NCI-H345 (cell line): ENCODE data around the gene IQCK.
"Not testable (repeated sequence)": the region's sequence is repeated elsewhere in the genome, so short reads cannot be mapped to it uniquely, and the experiment has no call there.

Source experiments
- DNase-seq: peaks from one replicate; lab custom pipeline; 2025; lab: John Stamatoyannopoulos, UW

The IQCK gene

DNA sequence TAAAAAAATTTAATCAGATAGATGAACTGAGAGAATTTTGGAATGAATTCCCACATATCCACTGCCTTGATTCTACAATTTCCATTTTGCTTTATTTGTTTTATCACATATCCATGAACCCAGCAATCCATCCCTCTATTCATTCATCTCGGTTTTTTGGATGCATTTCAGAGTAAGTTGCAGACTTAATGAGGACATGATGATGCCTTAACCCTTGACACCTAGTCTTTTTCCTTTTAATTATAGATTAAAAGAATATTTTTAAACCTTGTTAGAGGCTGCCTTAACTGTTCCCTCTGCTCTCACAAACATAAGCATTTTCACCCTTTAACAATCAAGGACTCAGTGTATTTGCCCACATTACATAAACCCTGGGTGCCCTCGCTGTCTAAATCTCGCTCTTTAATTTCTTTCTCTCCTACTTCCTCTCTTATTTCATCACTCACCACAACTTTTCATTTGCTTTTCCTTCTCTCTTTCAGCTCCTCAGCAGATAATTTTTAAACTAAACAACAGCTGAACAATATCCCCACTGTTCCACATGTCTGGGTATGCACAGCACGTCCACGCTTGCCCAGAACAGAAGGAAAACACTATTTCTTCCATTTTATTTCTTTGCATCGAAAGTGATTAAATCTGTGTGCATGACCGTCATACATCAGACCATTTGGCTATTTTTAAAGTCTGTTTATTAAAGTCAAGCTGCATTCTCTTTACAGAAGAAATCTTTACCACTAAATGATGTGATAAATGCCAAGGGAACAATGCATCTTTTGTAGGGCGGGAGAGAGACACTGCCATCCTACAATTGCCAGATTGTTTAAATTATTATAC, 39.9 kb downstream of the IQCK start:
- DNase-seq = no peak

DNA sequence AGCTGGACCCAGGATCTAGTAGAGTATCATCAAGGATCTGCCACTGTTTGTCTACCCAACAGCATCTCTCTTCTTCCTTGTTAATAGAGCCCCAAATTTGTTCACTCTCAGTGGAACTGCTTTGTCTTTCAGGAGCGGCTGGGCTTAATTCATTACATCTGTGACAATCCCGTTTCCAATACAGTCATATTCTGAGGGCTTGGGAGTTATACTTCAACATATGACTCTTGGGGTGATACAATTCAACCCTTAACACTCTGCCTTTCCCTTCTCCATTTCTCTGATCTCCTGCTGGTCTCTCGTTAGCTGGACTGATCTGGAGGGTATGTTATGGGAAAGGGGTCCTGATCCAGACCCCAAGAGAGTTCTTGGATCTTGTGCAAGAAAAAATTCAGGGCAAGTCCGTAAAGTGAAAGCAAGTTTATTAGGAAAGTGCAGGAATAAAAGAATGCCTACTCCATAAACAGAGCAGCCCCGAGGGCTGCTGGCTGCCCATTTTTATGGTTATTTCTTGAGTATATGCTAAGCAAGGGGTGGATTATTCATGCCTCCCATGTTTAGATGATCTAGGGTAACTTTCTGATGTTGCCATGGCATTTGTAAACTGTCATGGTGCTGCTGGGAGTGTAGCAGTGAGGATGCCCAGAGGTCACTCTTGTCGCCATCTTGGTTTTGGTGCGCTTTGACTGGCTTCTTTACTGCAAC, 42.4 kb downstream of the IQCK start:
- DNase-seq = no peak

DNA sequence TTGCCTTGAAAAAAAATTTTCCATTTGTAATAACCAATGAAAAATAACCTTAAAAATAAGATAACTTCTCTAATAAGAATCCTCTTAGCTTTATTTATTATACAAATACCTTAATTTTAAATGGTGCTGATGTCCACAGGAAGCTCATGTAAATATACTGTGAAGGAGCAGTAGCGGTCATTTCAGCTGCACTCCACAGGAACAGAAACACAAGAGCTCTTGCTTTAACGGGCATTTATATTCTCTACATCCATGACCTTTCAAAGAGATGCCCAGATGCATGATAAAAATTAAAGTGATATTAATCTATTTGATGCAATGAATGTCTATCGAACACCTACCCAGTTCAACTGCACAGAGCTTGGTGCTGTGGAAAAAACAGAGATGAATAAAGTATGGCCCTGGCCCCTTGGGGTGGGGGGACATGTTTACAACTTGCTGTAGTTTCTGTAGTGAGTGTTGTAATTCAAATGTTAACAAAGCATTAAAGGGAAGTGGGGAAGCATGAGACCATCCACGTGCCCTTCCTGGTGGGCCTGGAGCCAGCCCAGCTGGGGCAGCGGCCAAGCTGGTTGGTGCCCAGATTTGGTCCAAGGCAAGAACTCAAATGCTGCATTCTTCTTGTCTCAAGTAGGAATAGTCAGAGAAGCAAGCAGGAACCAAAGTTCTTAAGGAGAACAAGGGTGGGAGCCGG, 47.9 kb downstream of the IQCK start:
- no peak for DNase-seq

DNA sequence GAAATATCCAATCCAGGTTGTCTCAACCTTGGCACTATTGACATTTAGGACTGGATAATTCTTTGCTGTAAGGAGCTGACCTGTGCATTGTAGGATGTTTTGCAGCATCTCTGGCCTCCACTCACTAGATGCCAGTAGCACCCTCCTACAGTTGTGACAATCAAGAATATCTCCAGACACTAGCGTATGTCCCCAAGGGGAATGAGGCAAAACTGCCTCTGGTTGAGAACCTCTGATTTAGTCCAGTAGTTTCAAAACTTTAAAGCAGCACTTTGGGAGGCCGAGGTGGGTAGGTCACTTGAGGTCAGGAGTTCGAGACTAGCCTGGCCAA, 48.4 kb downstream of the IQCK start:
- no peak for DNase-seq

DNA sequence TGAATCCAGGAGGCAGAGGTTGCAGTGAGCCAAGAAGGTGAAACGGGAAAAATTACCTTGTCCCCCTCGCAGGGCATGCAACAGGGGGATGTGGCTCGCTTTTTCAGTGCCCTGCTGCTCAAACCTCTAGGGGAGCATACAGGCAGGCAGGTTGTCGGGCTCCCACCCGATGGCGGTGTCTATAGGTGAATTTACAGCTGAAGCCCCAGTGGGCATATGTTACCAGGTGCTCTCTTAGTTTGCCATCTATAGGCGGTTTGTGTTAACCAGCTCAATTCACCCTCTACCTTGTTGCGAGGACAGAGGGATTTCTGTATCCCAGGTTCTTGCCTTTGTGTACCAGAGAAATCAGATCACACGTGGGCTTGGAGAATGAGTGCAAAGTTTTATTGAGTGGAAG, 48.9 kb downstream of the IQCK start:
- DNase-seq = no peak

DNA sequence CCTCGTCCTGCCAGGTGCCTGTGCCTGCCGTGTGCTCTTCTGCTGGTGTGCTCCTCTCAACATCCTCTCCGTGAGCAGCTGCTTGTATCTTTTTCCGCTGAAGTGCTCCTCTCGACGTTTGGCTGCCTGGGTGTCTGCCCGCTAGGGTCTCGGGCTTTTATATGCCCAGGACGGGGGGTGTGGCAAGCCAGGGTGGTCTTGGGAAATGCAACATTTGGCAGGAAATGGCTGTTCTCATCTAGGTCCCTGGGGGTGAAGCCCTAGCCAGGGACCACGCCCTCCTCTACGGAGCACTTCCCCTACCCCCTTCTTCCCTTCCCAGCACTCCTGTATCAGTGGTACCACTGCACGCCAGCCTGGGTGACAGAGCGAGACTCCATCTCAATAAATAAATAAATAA, 49.4 kb downstream of the IQCK start:
- DNase-seq = no peak

DNA sequence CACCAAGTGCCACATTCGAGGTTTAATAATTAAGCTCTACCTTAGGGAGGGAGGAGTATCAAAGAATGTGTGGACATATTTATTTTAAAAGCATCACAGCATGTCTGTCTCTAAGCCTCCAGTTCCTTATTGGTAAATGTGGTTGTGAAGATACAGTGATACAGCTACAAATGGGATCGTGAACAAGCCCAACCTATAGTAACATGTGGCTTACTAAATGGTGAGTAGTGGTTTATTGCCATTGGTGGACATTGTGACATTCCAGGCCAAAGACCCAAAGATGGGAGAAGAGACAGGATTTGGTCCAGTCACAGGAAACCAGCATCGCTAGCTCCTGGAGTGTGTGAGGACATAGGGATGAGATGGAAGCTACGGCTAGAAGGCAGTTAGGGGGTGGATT, 51.2 kb downstream of the IQCK start:
- no peak for DNase-seq

DNA sequence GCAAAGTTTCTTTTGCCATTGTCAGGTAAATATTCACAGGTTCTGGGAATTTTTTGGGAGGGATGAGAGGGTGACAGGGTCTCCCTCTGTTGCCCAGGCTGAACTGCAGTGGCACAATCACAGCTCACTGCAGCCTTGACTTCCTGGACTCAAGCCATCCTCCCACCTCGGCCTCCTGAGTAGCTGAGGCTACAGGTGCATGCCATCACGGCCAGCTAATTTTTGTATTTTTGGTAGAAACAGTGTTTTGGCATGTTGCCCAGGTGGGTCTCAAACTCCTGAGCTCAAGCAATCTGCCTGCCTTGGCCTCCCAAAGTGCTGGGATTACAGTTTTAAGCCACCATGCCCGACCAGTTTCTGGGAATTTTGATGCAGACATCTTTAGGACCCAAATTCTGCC, 53.0 kb downstream of the IQCK start:
- no peak for DNase-seq

DNA sequence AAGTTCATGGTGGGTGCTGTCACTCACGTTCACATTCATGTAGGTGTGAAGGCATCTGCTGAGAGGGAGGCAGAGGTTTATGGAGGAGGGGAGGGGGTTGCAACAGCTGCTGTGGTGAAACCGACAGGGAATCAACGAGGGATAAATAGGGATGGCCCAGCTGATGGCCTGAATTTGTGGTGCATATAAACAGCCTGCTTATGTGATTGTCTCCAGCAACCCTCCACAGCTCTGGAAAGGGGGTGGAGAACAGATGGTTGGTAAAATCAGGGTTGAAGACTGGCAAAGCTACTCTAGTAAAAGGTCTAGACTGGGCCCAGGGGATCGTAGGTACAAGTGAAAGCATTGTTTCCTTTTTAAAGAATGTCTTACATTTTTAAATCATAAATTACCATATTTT, 53.7 kb downstream of the IQCK start:
- DNase-seq = no peak

DNA sequence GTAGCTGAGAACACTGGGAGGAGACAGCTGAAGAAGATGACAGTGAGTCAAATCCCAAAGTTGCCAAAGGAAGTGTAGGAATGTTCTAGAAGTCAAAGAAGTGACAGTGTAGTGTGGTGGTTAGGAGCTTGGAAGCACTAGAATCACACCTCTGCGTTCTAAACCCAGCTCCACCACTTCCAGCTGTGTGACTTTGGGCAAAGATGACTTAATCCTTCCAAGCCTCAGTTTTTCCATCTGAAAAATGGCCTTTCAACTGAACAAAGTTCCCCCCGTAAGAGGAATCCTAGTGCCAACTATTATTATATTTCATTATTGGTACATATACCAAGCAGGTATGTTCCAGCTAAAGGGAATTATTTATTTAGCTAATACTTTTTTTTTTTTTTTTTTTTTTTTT, 56.0 kb downstream of the IQCK start:
- no peak for DNase-seq

DNA sequence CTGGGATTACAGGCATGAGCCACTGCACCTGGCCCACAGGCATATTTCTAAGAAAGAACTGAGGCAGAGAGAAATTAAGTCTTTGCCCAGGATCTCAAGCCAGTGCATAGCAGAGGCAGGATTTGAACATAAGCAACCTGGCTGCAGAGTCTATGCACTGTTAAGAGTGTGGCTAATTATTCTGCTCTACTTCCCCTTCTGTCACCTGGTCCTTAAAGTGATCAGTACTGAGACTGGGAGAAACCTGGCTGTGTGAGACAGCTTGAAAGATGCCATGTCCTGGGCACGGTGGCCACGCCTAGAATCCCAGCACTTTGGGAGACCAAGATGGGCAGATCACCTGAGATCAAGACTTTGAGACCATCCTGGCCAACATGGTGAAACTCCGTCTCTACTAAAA, 58.1 kb downstream of the IQCK start:
- DNase-seq = no peak

DNA sequence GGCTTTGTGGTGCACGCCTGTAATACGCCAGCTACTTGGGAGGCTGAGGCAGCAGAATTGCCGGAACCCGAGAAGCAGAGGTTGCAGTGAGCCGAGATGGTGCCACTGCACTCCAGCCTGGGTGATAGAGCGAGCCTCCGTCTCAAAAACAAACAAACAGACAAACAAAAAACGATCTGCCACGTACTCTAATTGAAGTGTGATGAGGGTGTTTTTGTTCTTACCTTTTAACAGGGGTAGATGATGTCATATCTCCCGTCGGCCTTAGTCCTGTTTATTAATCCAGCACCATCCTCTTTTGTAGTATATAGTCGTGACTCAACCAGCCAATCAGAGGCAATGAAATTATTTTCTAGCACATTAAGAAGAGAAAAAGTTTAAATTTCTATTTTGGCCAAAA, 58.5 kb downstream of the IQCK start:
- DNase-seq = no peak

DNA sequence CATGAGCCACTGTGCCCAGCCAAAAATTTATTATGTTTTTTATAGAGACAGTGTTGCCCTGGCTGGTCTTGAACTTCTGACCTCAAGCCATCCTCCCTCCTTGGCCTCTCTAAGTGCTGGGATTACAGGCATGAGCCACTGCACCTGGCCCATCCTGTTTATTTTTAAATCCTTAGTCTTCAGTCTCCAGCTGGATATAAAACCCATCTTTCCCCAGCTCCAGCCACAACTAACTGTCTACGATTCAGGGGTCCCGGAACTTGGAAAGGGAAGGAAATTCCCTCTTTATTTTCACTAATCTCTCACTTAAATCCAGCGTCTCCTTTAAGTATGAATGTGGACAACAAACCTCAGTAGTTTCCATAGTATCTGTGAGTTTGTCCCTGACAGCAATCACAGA, 62.2 kb downstream of the IQCK start:
- no peak for DNase-seq

DNA sequence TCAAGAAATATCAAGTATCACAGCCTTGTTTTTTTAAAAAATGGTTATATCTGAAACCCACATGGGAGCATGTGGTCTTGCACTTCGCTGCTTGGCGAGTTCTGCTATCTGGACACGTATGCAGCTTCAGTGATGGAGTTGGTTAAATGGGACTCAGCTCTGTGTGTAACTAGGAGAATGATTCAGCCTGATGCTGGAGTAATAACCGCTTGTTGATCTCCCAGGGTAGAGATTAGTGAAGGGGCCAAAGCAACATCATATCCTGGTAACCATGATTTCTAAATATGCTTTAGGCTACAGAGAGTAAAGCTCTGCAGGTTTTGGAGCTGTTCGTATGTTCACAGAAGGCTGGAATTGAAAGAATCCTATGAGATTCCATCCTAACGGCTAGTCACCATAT, 63.2 kb downstream of the IQCK start:
- no peak for DNase-seq

DNA sequence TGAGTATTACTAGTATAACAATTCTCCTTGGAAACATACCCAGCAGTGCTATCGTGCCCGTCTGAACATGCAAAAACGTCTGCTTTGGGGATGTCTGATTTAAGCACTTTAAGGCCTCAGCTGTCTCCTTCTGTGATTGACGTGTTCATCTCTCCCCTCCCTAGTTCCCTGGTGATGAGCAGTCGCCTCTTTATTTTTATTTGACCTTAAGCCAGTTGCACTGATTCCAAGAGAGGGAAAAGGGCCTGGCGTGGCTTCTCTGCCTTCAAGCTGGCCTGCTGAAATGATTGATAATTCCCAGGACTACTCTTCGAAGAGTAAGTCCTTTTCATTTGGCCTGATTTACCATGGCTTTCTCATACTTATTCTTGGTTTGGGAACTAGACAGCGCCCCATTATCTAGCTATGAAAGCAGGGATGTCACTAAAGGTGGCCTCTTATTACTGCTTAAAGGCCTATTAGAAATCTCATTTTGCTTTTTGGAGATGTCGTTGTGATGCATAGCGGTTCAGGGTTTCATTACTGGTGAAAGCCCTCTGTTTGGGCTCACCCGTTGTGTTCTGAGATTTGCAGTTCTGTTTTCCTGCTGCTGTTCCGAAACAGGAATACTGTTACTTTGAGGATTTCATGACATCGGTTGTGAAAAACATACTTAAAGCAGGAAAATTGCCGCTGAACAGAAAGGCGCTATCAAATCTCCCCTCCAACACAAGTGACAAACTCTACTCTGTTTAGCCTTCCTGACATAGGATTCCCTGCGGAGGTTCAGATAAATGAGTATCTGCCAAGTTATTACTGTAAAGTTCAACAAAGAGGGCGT, 65.5 kb downstream of the IQCK start:
- no peak for DNase-seq

DNA sequence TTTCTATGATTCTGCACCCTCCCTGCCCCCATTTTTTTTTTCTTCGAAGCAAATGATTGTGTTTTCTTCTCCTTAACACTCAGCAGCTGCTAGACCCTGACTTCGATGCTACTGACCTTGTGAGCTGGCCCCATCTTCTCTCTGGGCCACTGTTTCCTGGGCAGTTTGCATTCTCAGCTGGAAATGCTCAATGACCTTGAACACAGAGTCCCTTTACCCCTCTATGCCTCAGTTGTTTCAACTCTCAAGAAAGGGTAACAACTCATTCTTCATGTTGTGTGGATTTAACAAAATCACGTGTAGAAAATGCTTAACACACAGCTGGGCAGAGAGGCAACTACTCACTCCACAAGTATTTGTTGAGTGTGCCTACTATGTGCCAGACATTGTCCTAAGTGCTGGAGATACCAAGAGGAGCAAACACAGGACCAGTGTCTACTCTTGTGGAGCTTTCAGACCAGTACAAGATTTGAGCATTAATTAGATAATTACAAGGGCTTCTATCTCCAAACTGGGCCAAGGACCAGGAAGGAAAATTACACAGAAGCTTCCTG, 66.2 kb downstream of the IQCK start:
- DNase-seq = no peak

DNA sequence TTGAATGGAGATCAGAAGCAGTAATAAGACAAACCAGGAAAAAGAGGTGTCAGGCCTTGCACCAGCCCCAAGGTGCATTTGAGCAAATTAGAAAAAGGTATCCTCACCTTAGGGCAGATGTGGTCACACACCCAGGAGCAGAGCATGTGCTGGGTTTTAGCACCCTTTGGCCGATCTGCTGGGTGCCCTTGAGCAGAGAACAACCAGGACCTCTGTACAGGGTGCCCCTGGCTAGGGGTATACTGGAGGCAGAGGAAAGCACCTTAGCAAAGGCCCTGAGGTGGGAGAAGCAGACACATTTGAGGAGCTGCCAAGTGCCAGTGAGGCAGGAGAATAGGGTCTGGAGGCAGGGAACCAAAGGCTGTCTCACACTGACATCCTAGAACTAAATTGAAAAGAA, 67.0 kb downstream of the IQCK start:
- no peak for DNase-seq

DNA sequence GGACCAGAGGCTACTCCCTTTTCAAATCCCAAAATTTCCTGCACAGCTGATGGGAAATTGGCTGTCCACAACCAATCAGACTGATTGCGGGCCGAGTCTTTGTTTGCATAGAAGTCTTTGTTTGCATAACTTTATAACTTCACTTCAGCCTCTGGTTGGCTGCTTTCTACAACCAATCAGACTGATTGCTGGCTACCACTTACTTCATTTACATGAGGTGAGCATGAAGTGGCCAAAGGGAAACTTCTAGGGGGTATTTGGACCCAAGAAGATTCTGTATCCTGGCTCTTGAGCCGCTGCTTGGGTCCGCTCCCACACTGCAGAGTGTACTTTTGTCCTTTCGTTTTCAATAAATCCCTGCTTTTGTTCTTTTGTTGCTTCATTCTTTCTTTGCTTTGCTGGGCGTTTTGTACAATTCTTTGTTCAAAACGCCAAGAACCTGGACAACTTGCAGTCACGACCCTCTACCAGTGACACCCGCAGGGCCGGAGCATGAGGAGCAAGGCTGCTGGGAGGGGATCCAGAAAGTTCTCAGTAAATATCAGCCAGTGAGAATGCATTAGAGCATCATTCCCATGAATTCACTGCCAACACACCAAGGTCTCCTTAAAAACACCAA, 67.5 kb downstream of the IQCK start:
- no peak for DNase-seq

DNA sequence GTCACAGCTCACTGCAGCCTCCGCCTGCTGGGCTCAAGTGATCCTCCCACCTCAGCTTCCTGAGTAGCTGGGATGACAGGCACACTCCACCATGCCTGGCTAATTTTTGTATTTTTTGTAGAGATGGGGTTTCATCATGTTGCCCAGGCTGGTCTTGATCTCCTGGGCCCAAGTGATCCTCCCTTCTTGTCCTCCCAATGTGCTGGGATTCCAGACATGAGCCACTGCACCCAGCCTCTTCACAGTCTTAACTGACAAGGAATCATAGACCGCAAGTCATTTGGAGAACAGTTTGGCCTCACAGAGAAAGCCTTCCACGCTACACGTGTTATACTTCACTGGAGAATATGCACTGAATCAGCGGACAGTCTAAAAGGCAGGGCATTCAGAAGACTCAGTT, 83.3 kb downstream of the IQCK start:
- DNase-seq = not testable (repeated sequence)

DNA sequence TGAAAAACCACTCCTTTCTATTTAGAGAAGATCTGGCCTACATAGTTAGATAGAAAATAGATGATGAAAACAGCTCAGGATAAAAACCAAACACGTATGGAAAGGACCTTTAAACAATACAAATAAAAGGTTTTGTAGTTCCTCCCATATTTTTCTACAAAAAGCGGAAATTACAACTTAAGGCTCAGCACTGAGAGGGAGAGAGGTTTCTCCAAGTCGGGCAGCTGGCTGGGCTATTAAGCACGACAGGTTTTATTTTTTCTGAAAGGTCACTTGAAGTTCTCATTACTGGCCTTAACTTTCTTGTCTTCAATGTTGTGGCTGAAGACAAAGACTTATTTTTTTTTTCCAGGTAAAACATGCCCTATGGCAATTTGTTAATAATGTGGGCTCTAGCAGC, 83.8 kb downstream of the IQCK start:
- DNase-seq = not testable (repeated sequence)

DNA sequence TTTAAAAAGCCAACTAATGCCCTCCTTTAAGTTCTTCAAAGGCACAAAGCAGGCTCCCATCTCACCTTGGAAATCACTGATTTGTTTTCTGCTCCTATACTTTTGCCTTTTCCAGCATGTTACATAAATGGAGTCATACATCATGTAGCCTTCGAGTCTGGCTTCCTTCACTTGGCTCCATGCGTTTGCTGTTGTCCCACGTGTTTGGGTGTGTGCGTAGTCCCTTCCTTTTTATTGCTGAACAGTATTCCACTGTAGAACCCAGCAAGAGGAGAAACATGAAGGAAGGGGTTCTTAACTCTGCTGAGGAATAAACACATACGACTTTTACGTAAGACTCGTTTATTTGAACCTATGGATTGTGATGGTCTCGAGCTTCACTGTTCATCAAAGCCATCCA, 84.5 kb downstream of the IQCK start:
- no peak for DNase-seq
